ENCODE results near the gene LAMA2. TPM values are rescaled to one million over a fixed set of nuclear protein-coding genes. Genes with fewer than 3 reads are reported as not detected.

LAMA2 gene
- total RNA-seq, 3 donors from 2014 or later (not counting 1 experiment from before 2014, with no cell fraction given) = 2.1 to 5.3 (median 3.6) TPM

- Mint-ChIP-seq H3K4me1 (no peaks in the 10 kb centered on the region), H3K4me3 (no peak overlapping the region), H3K36me3 (no peaks in the 10 kb centered on the region), H3K27ac (no peak overlapping the region), H3K9me3 (no peaks in the 10 kb centered on the region), H3K27me3 (ENCODE audit: low read depth in 2 of 2) (peaks cover 11 to 30% of the 10 kb centered on the region in 2 donors)
- H3K4me3 ChIP-seq (ENCODE audit: low read length) = no peak overlapping the region
- H3K27ac ChIP-seq (ENCODE audit: low read length) = no peak overlapping the region
- no peaks in the 10 kb centered on the region for H3K36me3 ChIP-seq (ENCODE audit: control insufficient read depth, insufficient read depth, low read length)
- no peaks in the 10 kb centered on the region for H3K9me3 ChIP-seq (ENCODE audit: control insufficient read depth, insufficient read depth, low read length)
- DNase-seq (no peak), ATAC-seq (no peak)
- no peaks in the 10 kb centered on the region for H3K4me1 ChIP-seq (ENCODE audit: control insufficient read depth, insufficient read depth, low read length)
- TF ChIP-seq CTCF (IDR thresholded peaks at IDR 0.05) = no peak
- intact Hi-C loops (cut with micrococcal nuclease) = no loop called here
- H3K27me3 ChIP-seq (ENCODE audit: control insufficient read depth, insufficient read depth, low read length) = no peaks in the 10 kb centered on the region
Observed at GRCh38 chr6:129134535-129134934, 251.6 kb downstream of the LAMA2 start.

GRCh38 chr6:129135451-129135850, 252.5 kb downstream of the LAMA2 start:
- H3K9me3 ChIP-seq (ENCODE audit: control insufficient read depth, insufficient read depth, low read length) = no peaks in the 10 kb centered on the region
- no peak overlapping the region for H3K4me3 ChIP-seq (ENCODE audit: low read length)
- Mint-ChIP-seq H3K36me3 (no peaks in the 10 kb centered on the region), H3K9me3 (no peaks in the 10 kb centered on the region), H3K27me3 (ENCODE audit: low read depth in 2 of 2) (peaks cover 11 to 35% of the 10 kb centered on the region in 2 donors), H3K27ac (no peak overlapping the region), H3K4me1 (no peaks in the 10 kb centered on the region), H3K4me3 (no peak overlapping the region)
- DNase-seq (no peak), ATAC-seq (no peak)
- no peaks in the 10 kb centered on the region for H3K27me3 ChIP-seq (ENCODE audit: control insufficient read depth, insufficient read depth, low read length)
- 100% methylated on average over 1 of the region's 1 CpG for WGBS (ENCODE audit: insufficient coverage)
- no peak for TF ChIP-seq CTCF (IDR thresholded peaks at IDR 0.05)
- H3K4me1 ChIP-seq (ENCODE audit: control insufficient read depth, insufficient read depth, low read length) = no peaks in the 10 kb centered on the region
- H3K27ac ChIP-seq (ENCODE audit: low read length) = no peak overlapping the region
- H3K36me3 ChIP-seq (ENCODE audit: control insufficient read depth, insufficient read depth, low read length) = no peaks in the 10 kb centered on the region
- intact Hi-C loops (cut with micrococcal nuclease) = no loop called here

- Histone ChIP-seq H3K4me1 (ENCODE audit: control insufficient read depth, insufficient read depth, low read length) (no peaks in the 10 kb centered on the region), H3K27ac (ENCODE audit: low read length) (no peak overlapping the region), H3K4me3 (ENCODE audit: low read length) (no peak overlapping the region), H3K27me3 (ENCODE audit: control insufficient read depth, insufficient read depth, low read length) (no peaks in the 10 kb centered on the region), H3K36me3 (ENCODE audit: control insufficient read depth, insufficient read depth, low read length) (no peaks in the 10 kb centered on the region), H3K9me3 (ENCODE audit: control insufficient read depth, insufficient read depth, low read length) (no peaks in the 10 kb centered on the region)
- Mint-ChIP-seq H3K27ac (no peak overlapping the region), H3K4me1 (no peaks in the 10 kb centered on the region), H3K9me3 (no peaks in the 10 kb centered on the region), H3K36me3 (no peaks in the 10 kb centered on the region), H3K4me3 (no peak overlapping the region), H3K27me3 (ENCODE audit: low read depth in 2 of 2) (peaks cover 11 to 42% of the 10 kb centered on the region in 2 donors)
- intact Hi-C loops (cut with micrococcal nuclease) = no loop called here
- ATAC-seq = no peak
- WGBS (ENCODE audit: insufficient coverage) = 79% methylated on average over 4 of the region's 4 CpGs
- TF ChIP-seq CTCF (IDR thresholded peaks at IDR 0.05) = no peak
- DNase-seq = no peak
Observed at GRCh38 chr6:129136751-129137150, 253.8 kb downstream of the LAMA2 start.

- Histone ChIP-seq H3K9me3 (ENCODE audit: control insufficient read depth, insufficient read depth, low read length) (no peaks in the 10 kb centered on the region), H3K4me1 (ENCODE audit: control insufficient read depth, insufficient read depth, low read length) (no peaks in the 10 kb centered on the region), H3K27me3 (ENCODE audit: control insufficient read depth, insufficient read depth, low read length) (peaks cover 2% of the 10 kb centered on the region), H3K27ac (ENCODE audit: low read length) (no peak overlapping the region), H3K36me3 (ENCODE audit: control insufficient read depth, insufficient read depth, low read length) (no peaks in the 10 kb centered on the region), H3K4me3 (ENCODE audit: low read length) (no peak overlapping the region)
- 59% methylated on average over 3 of the region's 4 CpGs for WGBS (ENCODE audit: insufficient coverage)
- no peaks in the 10 kb centered on the region for H3K36me3 Mint-ChIP-seq
- DNase-seq (no peak), ATAC-seq (no peak)
- H3K27ac Mint-ChIP-seq = no peak overlapping the region
- H3K9me3 Mint-ChIP-seq = no peaks in the 10 kb centered on the region
- H3K4me1 Mint-ChIP-seq = no peaks in the 10 kb centered on the region
- H3K27me3 Mint-ChIP-seq (ENCODE audit: low read depth in 2 of 2) = peaks cover 5 to 40% of the 10 kb centered on the region in 2 donors
- no peak for TF ChIP-seq CTCF (IDR thresholded peaks at IDR 0.05)
- H3K4me3 Mint-ChIP-seq = no peak overlapping the region
- intact Hi-C loops (cut with micrococcal nuclease) = no loop called here
Observed at GRCh38 chr6:129138739-129139405, 255.9 kb downstream of the LAMA2 start.
